Psoas muscle (tissue), 8 donors: ENCODE data around the gene IWS1. TPM values are rescaled to one million over a fixed set of nuclear protein-coding genes. Genes with fewer than 3 reads are reported as not detected.

ENCODE experiments used
- ATAC-seq, 4 donors: fragments of 200-7000 bp; cut with Tn5 transposase; one replicate each; pipeline ENCODE4 v1.9.1; 2020; ENCODE audit warnings: moderate library complexity in 3 of 4, mild to moderate bottlenecking in 2 of 4
- DNase-seq, 2 donors: peaks; one replicate each; pipeline ENCODE4 v3.0.0-alpha.2; 2020
- H3K27ac ChIP-seq: fragments of 200-600 bp; one replicate; pipeline ENCODE4 v1.8.0; 2022
- H3K27me3 ChIP-seq, 3 donors: fragments of 200-600 bp in 1 of 3; one replicate each; pipeline versions ENCODE4 v1.6.1 to v1.8.0; 2013 to 2022; ENCODE audit warnings: low read length in 2 of 3, mild to moderate bottlenecking in 2 of 3, moderate library complexity in 1 of 3; ENCODE audit not compliant: insufficient read depth in 3 of 3
- H3K36me3 ChIP-seq, 2 donors: fragments of 200-600 bp in 1 of 2; one replicate each; pipeline versions ENCODE4 v1.6.1 to v1.8.0; 2013 to 2022; ENCODE audit warnings: low read depth in 1 of 2, mild to moderate bottlenecking in 1 of 2, moderate library complexity in 1 of 2; ENCODE audit not compliant: insufficient read depth in 1 of 2
- H3K4me1 ChIP-seq: fragments of 200-600 bp; one replicate; pipeline ENCODE4 v1.8.0; 2022
- H3K4me3 ChIP-seq: fragments of 200-600 bp; one replicate; pipeline ENCODE4 v1.8.0; 2022; ENCODE audit warnings: mild to moderate bottlenecking
- H3K9me3 ChIP-seq: fragments of 200-600 bp; one replicate; pipeline ENCODE4 v1.8.0; 2022
- CTCF ChIP-seq: fragments of 200-600 bp; IDR thresholded peaks from one replicate; pipeline ENCODE4 v1.8.0; 2022; ENCODE audit warnings: antibody characterized with exemption
- WGBS, 3 donors: extraction: QIAGEN DNeasy Blood & Tissue Kit; methylation state at CpG; one replicate each; pipeline versions ENCODE4 v1.1.6 to v1.1.7; 2013; 5-methylcytosine and 5-hydroxymethylcytosine counted together
- intact Hi-C, 2 donors: fragments of 100-400 bp; cut with DNase I; formaldehyde crosslinking; loops; one replicate each; pipeline versions ENCODE4 v1.11.0 to v1.14.2; 2022
- polyA plus RNA-seq, 3 donors: library from polyadenylated mRNA; stranded (reverse); fragments of 200-250 nt; gene quantifications; one replicate each; pipeline ENCODE4 v1.2.3, GENCODE V29; 2013
- total RNA-seq, 4 donors: library from RNA; stranded (reverse); fragmentation: NEBNext Ultra II Directional in 2 of 4; extraction: Animal tissue kit (Norgen Biotek cat#: 25700) in 2 of 4; gene quantifications; one replicate each; pipeline versions ENCODE4 v1.2.1 to v1.2.4, GENCODE V29; 2021 to 2023
- donor health status: healthy with polysubstance abuse.
- donor health status: DM: no; HTN: no; CAD: no; lungs with moderate emphysema.
- donor health status: Bipolar disorder and iron deficiency.
- donor health status: healthy.
- donor health status: DM: yes; HTN: yes; CAD: no.
- donor health status: DM: no; HTN: no; CAD: no.
- donor health status: DM: no; HTN: no; CAD: no.
- donor health status: DM: yes; HTN: yes; CAD: no.

IWS1 gene
- total and polyA plus RNA-seq, 7 donors, result 47.6 to 77.2 (median 62.5) TPM

GRCh38 chr2:127536707-127537541 is 10.6 kb upstream of the IWS1 start:
- no peaks in the 10 kb centered on the region for H3K4me1 ChIP-seq
- no peaks in the 10 kb centered on the region for H3K9me3 ChIP-seq
- DNase-seq (no peak), ATAC-seq (no peak)
- no peak overlapping the region for H3K27ac ChIP-seq
- TF ChIP-seq CTCF, result no peak
- no peaks in the 10 kb centered on the region for H3K36me3 ChIP-seq
- intact Hi-C loops, result loop anchor here in 1 of 2 donors (10.0 kb wide), 1 partner anchor 118 kb away; no protein-coding TSS in a partner anchor
- peaks cover 0 to 5% (median 0%) of the 10 kb centered on the region in 3 donors for H3K27me3 ChIP-seq
- no peak overlapping the region for H3K4me3 ChIP-seq
- 84 to 87% (median 87%) methylated on average over 7 of the region's 7 CpGs for WGBS, 3 donors

- ATAC-seq, result no peak
- Histone ChIP-seq H3K27me3 (peaks cover 0 to 5% (median 0%) of the 10 kb centered on the region in 3 donors), H3K4me3 (no peak overlapping the region), H3K36me3 (no peaks in the 10 kb centered on the region), H3K27ac (no peak overlapping the region), H3K4me1 (no peaks in the 10 kb centered on the region), H3K9me3 (no peaks in the 10 kb centered on the region)
- intact Hi-C loops, result loop anchor here in 1 of 2 donors (10.0 kb wide), 1 partner anchor 119 kb away; no protein-coding TSS in a partner anchor
- no peak for DNase-seq
- 62 to 69% (median 65%) methylated on average over 6 of the region's 6 CpGs for WGBS, 3 donors
- no peak for TF ChIP-seq CTCF
Observed at GRCh38 chr2:127535918-127536317, 9.6 kb upstream of the IWS1 start.

GRCh38 chr2:127535422-127535901 is 9.2 kb upstream of the IWS1 start, which contains the start of gene MYO7B:
Gene MYO7B (plus strand): TSS chr2:127535683. CDS start chr2:127559723, 24,040 bp downstream.
- Histone ChIP-seq H3K27ac (no peak within 1 kb of the TSS), H3K4me3 (no peak within 1 kb of the TSS), H3K36me3 (no peaks in the 10 kb centered on the region), H3K9me3 (no peaks in the 10 kb centered on the region), H3K4me1 (no peaks in the 10 kb centered on the region), H3K27me3 (peaks cover 0 to 5% (median 0%) of the 10 kb centered on the region in 3 donors)
- DNase-seq (no peak), ATAC-seq (no peak)
- 69 to 78% (median 69%) methylated on average over 11 of the region's 11 CpGs for WGBS, 3 donors
- intact Hi-C loops, result loop anchor here in 1 of 2 donors (10.0 kb wide), 1 partner anchor 119 kb away; no protein-coding TSS in a partner anchor
- TF ChIP-seq CTCF, result no peak

GRCh38 chr2:127532296-127532695 is 6.0 kb upstream of the IWS1 start:
- Histone ChIP-seq H3K36me3 (no peaks in the 10 kb centered on the region), H3K27me3 (peaks cover 0 to 5% (median 0%) of the 10 kb centered on the region in 3 donors), H3K4me3 (no peak overlapping the region), H3K27ac (no peak overlapping the region), H3K4me1 (no peaks in the 10 kb centered on the region), H3K9me3 (no peaks in the 10 kb centered on the region)
- 87 to 91% (median 89%) methylated on average over 8 of the region's 8 CpGs for WGBS, 3 donors
- no peak for ATAC-seq
- TF ChIP-seq CTCF, result no peak
- intact Hi-C loops, result loop anchor here (5.0 to 10.0 kb wide), 2 partner anchors 35 to 123 kb away; no protein-coding TSS in a partner anchor
- DNase-seq, result no peak
